K562 (cell line): ENCODE data around the gene IL27RA. TPM values are rescaled to one million over a fixed set of nuclear protein-coding genes. Genes with fewer than 3 reads are reported as not detected.

Experiments used
- BRCA1 ChIP-seq, 2 experiments: fragments of 450-650 bp in 1 of 2; sonication (generic) in 1 of 2; formaldehyde crosslinking in 1 of 2; IDR thresholded peaks; 2 replicates each; pipeline versions ENCODE4 v1.5.0 to v1.6.1; 2017 to 2020; ENCODE audit warnings: mild to moderate bottlenecking in 1 of 2, missing genetic modification reagents in 1 of 2
- CHD2 ChIP-seq: IDR thresholded peaks from 2 replicates; pipeline ENCODE4 v1.6.1; 2011; ENCODE audit warnings: low read depth, low read length
- CREB3L1 ChIP-seq: fragments of 450-650 bp; IDR thresholded peaks from 2 replicates; pipeline ENCODE4 v1.6.1; 2014; ENCODE audit warnings: low read depth, mild to moderate bottlenecking, moderate library complexity, borderline replicate concordance
- HES1 ChIP-seq: fragments of 450-650 bp; IDR thresholded peaks from 2 replicates; pipeline ENCODE4 v1.6.1; 2016; ENCODE audit warnings: low read depth, mild to moderate bottlenecking, moderate library complexity
- MCM7 ChIP-seq, 2 experiments: fragments of 450-650 bp; IDR thresholded peaks; 2 replicates each; pipeline ENCODE4 v1.6.1; 2016 to 2018
- RBM17 ChIP-seq: fragments of 200-400 bp; formaldehyde crosslinking; IDR thresholded peaks from 2 replicates; pipeline ENCODE4 v1.6.1; 2017; ENCODE audit warnings: low read depth, mild to moderate bottlenecking, low read length, borderline replicate concordance
- SFPQ ChIP-seq: fragments of 200-400 bp; formaldehyde crosslinking; IDR thresholded peaks from 2 replicates; pipeline ENCODE4 v1.6.1; 2017; ENCODE audit warnings: mild to moderate bottlenecking, low read depth, low read length, moderate library complexity
- TAF9B ChIP-seq: fragments of 450-650 bp; IDR thresholded peaks from 2 replicates; pipeline ENCODE4 v1.6.1; 2018; ENCODE audit warnings: mild to moderate bottlenecking; ENCODE audit not compliant: partially characterized antibody
- TEAD1 ChIP-seq, 2 experiments: fragments of 450-650 bp in 1 of 2; sonication (generic) in 1 of 2; formaldehyde crosslinking; IDR thresholded peaks; 2 replicates each; pipeline versions ENCODE4 v1.4.0 to v1.8.0; 2020 to 2022; ENCODE audit warnings: mild to moderate bottlenecking in 2 of 2, missing genetic modification reagents in 1 of 2
- VEZF1 ChIP-seq: fragments of 200-800 bp; sonication (Bioruptor generic); IDR thresholded peaks from 2 replicates; pipeline ENCODE4 v1.6.1; 2017; ENCODE audit warnings: missing genetic modification characterization, missing compliant biosample characterization
- ZBTB12 ChIP-seq: fragments of 250-450 bp; sonication (Bioruptor Pico); IDR thresholded peaks from 2 replicates; pipeline ENCODE4 v1.4.0; 2020
- ZC3H11A ChIP-seq: IDR thresholded peaks from 2 replicates; pipeline ENCODE4 v1.6.1; 2012; ENCODE audit warnings: low read depth, low read length, improper control_type of control experiment
- ZNF121 ChIP-seq: sonication (generic); formaldehyde crosslinking; conservative IDR thresholded peaks from 2 replicates; pipeline ENCODE4 v1.8.0; 2022; ENCODE audit warnings: missing genetic modification reagents
- ZNF395 ChIP-seq: fragments of 200-800 bp; sonication (Bioruptor generic); IDR thresholded peaks from 2 replicates; pipeline ENCODE4 v1.6.1; 2017; ENCODE audit warnings: missing genetic modification characterization, missing compliant biosample characterization
- ZNF511 ChIP-seq: sonication (generic); formaldehyde crosslinking; IDR thresholded peaks from 2 replicates; pipeline ENCODE4 v1.8.0; 2022; ENCODE audit warnings: mild to moderate bottlenecking, missing genetic modification reagents
- ZNF655 ChIP-seq: fragments of 250-450 bp; sonication (Bioruptor Pico); IDR thresholded peaks from 2 replicates; pipeline ENCODE4 v1.5.0; 2021
- polyA plus RNA-seq, 8 experiments: library from polyadenylated mRNA; depleted of rRNA in 4 of 8; stranded (reverse) in 5 of 8; unstranded in 3 of 8; fragments of >200 nt; fragmentation: Nextera tagmentation in 2 of 8; fragmentation: Illumina TruSeq in 1 of 8; extraction: Ambion mirVana in 2 of 8; extraction: Trizol in 1 of 8; gene quantifications; 2 replicates each; pipeline versions ENCODE4 v1.2.1 to v1.2.3, GENCODE V29; 2011 to 2014; ENCODE audit warnings: inconsistent platforms in 1 of 8, missing spikeins in 1 of 8
- total RNA-seq, 7 experiments: library from RNA; depleted of rRNA in 6 of 7; stranded (reverse); fragments of >200 nt in 6 of 7; fragmentation: Illumina TruSeq in 2 of 7; extraction: Trizol in 2 of 7; gene quantifications; 2 replicates each; pipeline versions ENCODE4 v1.2.1 to v1.2.3, GENCODE V29; 2011 to 2021; ENCODE audit warnings: low replicate concordance in 1 of 7

The IL27RA gene
- total and polyA plus RNA-seq, 9 of the 15 experiments (the other 6 are each of a cell fraction or from before 2014, with no cell fraction given) = 1.9 to 15.9 (median 12.0) TPM

GRCh38 chr19:14073261-14073924 lies 41.8 kb downstream of the IL27RA start (continued):
- TF ChIP-seq ZC3H11A = no peak
- TF ChIP-seq MCM7 (IDR thresholded peaks at IDR 0.05) = no peak
- no peak; a peak in 1 of 4 replicates for TF ChIP-seq TEAD1 (CRISPR knock-in tag; IDR thresholded peaks at IDR 0.05)
- TF ChIP-seq TAF9B = no peak
- no peak for TF ChIP-seq BRCA1 (IDR thresholded peaks at IDR 0.05)
- no peak for TF ChIP-seq BRCA1 (CRISPR knock-in tag; IDR thresholded peaks at IDR 0.05)
- TF ChIP-seq ZNF395 (CRISPR knock-in tag) = peak; percentile 62; the same call in 1 of the 2 replicates
- TF ChIP-seq VEZF1 = peak; percentile 78
- TF ChIP-seq CREB3L1 = no peak
- TF ChIP-seq ZBTB12 (CRISPR knock-in tag) = no peak
- TF ChIP-seq ZNF511 (CRISPR knock-in tag) = no peak
- no peak for TF ChIP-seq SFPQ
- no peak for TF ChIP-seq CHD2
- TF ChIP-seq RBM17 = no peak
- TF ChIP-seq ZNF121 (CRISPR knock-in tag) = no peak
- no peak for TF ChIP-seq ZNF655 (CRISPR knock-in tag)
- no peak for TF ChIP-seq HES1
